ENCODE results near the gene ACOXL.

ACOXL gene

DNA sequence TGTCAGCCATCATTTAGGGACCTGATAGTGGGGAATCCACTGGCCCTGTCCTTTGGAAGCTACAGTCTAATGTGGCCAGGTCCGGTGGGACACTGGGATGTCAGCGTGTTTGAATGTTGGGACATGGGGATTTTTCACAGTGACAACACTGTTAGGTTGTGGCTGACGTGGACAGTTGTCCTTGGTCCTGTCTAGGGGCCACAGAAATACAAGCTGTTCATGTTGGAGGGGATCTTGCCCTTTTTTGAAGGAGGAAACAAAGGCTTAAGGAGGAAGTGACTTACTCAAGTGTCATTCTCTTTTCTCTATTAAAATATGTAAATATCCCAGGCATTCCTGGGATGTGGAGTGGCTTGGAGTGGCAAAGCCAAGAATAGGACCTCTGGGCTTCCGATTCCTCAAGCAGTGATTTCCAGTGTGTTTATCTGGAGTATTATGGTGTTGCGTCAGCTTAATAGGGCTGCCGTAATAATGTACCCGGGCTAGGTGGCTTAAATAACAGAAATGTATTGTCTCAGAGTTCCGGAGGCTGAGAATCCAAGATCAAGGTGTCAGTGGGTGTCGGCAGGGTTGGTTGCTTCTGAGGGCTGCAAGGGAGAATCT, 8.5 kb downstream of the ACOXL start:
- Histone ChIP-seq H3K36me3 (ENCODE audit: control insufficient read depth in 1 of 2, insufficient read depth in 2 of 2, low read length in 2 of 2) (no peaks in the 10 kb centered on the region), H3K4me3 (ENCODE audit: low read depth in 1 of 2, low read length in 2 of 2) (no peak overlapping the region), H3K27me3 (ENCODE audit: control insufficient read depth in 1 of 2, insufficient read depth in 2 of 2, low read length in 2 of 2) (peaks cover 24 to 36% of the 10 kb centered on the region in 2 donors)

DNA sequence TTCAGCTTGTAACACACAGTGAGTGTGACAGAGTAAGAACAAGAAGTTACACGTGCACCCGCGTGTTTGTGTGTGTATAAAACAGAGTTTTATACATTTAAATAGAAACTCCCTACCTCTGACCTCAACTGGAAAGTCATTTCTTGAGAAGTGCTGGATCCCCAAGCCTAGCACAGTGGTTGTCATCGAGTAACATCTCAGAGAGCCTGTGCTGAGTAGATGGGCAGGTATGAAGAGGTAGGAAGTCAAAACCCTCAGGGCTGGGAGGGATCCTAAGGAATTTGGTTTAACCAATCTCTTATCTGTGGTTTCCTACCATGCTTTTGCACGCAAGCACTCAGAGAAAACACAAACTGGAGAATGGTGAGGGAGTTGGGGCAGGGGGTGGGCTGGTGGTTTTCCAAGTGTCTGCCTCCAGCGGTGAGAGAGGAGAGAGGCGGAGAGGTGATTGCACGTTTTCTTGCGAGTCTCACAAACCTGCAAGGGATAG, 9.2 kb downstream of the ACOXL start:
- Histone ChIP-seq H3K4me1 (ENCODE audit: control insufficient read depth in 1 of 2, insufficient read depth in 2 of 2, low read length in 2 of 2) (no peaks in the 10 kb centered on the region), H3K36me3 (ENCODE audit: control insufficient read depth in 1 of 2, insufficient read depth in 2 of 2, low read length in 2 of 2) (no peaks in the 10 kb centered on the region), H3K9ac (ENCODE audit: low read depth in 1 of 2, low read length in 2 of 2) (no peak overlapping the region), H3K27me3 (ENCODE audit: control insufficient read depth in 1 of 2, insufficient read depth in 2 of 2, low read length in 2 of 2) (peaks cover 24 to 33% of the 10 kb centered on the region in 2 donors), H3K9me3 (ENCODE audit: control insufficient read depth in 1 of 2, low read length in 2 of 2) (no peaks in the 10 kb centered on the region), H3K27ac (ENCODE audit: low read depth, low read length) (no peak overlapping the region), H3K4me3 (ENCODE audit: low read depth in 1 of 2, low read length in 2 of 2) (no peak overlapping the region)

More for the DNA sequence above, 8.5 kb downstream of the ACOXL start:
- no peaks in the 10 kb centered on the region for H3K4me1 ChIP-seq (ENCODE audit: control insufficient read depth in 1 of 2, insufficient read depth in 2 of 2, low read length in 2 of 2)
- H3K27ac ChIP-seq (ENCODE audit: low read depth, low read length): no peak overlapping the region
- no peak overlapping the region for H3K9ac ChIP-seq (ENCODE audit: low read depth in 1 of 2, low read length in 2 of 2)
- H3K9me3 ChIP-seq (ENCODE audit: control insufficient read depth in 1 of 2, low read length in 2 of 2): no peaks in the 10 kb centered on the region

DNA sequence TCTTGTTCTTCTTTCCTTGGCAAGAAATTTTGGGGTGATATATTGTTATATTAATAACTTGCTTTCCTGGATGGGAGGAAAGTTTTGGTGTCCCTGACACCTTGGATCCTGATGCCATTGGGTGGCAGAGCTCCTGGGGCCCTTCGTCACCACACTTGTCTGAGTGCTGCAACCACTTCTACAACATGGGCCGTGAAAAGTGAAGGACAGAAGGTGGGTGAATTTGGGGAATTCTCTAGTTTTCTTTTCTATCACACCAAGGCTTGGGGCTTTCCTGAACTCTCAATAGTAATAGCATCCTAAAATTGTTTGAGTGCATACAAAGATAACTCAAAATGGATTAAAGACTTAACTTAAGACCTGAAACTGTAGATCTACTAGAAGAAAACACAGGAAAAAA, 10.0 kb downstream of the ACOXL start:
- H3K9me3 ChIP-seq (ENCODE audit: control insufficient read depth in 1 of 2, low read length in 2 of 2): no peaks in the 10 kb centered on the region
- no peak overlapping the region for H3K27ac ChIP-seq (ENCODE audit: low read depth, low read length)
- no peak overlapping the region for H3K4me3 ChIP-seq (ENCODE audit: low read depth in 1 of 2, low read length in 2 of 2)
- H3K9ac ChIP-seq (ENCODE audit: low read depth in 1 of 2, low read length in 2 of 2): no peak overlapping the region
- H3K36me3 ChIP-seq (ENCODE audit: control insufficient read depth in 1 of 2, insufficient read depth in 2 of 2, low read length in 2 of 2): no peaks in the 10 kb centered on the region
- H3K27me3 ChIP-seq (ENCODE audit: control insufficient read depth in 1 of 2, insufficient read depth in 2 of 2, low read length in 2 of 2): peaks cover 22 to 33% of the 10 kb centered on the region in 2 donors
- H3K4me1 ChIP-seq (ENCODE audit: control insufficient read depth in 1 of 2, insufficient read depth in 2 of 2, low read length in 2 of 2): no peaks in the 10 kb centered on the region

DNA sequence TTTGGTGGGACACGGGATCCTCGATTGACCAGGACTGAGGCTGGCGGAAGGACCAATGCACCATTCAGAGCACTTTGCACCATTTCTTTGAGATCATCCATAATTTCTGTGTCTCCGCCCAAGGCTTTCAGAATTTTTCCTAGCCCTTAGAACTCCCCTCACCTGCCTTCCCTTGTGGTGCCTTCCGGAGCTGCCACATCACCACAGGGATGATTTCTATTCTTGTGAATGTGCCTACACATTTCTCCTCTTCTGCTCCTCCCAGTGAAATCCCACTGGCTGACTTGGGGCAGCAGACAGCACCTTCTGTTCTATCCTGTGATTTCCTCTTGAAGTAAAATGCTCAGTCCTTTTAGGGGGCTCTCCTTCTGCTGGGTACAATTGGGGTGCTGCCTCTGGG, 11.2 kb downstream of the ACOXL start:
- Histone ChIP-seq H3K9me3 (ENCODE audit: control insufficient read depth in 1 of 2, low read length in 2 of 2) (no peaks in the 10 kb centered on the region), H3K4me3 (ENCODE audit: low read depth in 1 of 2, low read length in 2 of 2) (no peak overlapping the region), H3K9ac (ENCODE audit: low read depth in 1 of 2, low read length in 2 of 2) (no peak overlapping the region), H3K27ac (ENCODE audit: low read depth, low read length) (no peak overlapping the region), H3K4me1 (ENCODE audit: control insufficient read depth in 1 of 2, insufficient read depth in 2 of 2, low read length in 2 of 2) (peaks cover 5 to 6% of the 10 kb centered on the region in 2 donors), H3K36me3 (ENCODE audit: control insufficient read depth in 1 of 2, insufficient read depth in 2 of 2, low read length in 2 of 2) (no peaks in the 10 kb centered on the region), H3K27me3 (ENCODE audit: control insufficient read depth in 1 of 2, insufficient read depth in 2 of 2, low read length in 2 of 2) (peaks cover 15 to 26% of the 10 kb centered on the region in 2 donors)

DNA sequence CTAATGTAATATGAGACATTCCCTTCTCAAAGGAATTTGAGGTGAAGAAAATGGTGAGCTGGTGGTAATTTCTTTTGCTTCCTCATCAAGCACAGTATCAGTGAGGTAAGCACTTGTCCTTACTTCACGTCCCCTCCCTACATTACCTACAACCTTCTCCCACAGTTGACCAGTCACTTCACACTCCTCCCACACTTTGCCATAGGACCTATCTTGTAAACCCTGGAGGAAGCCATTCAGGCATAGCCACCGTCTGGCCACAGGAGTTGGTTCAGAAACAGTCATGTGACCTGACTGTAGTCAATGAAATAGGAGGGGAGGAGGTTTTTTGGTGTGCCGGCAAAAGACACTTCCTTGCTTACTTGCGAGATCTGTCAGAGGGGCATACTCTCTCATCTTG, 12.1 kb downstream of the ACOXL start:
- H3K4me1 ChIP-seq (ENCODE audit: control insufficient read depth in 1 of 2, insufficient read depth in 2 of 2, low read length in 2 of 2): peaks cover 5 to 9% of the 10 kb centered on the region in 2 donors
- H3K36me3 ChIP-seq (ENCODE audit: control insufficient read depth in 1 of 2, insufficient read depth in 2 of 2, low read length in 2 of 2): no peaks in the 10 kb centered on the region
- no peak overlapping the region for H3K9ac ChIP-seq (ENCODE audit: low read depth in 1 of 2, low read length in 2 of 2)
- no peaks in the 10 kb centered on the region for H3K9me3 ChIP-seq (ENCODE audit: control insufficient read depth in 1 of 2, low read length in 2 of 2)
- no peak overlapping the region for H3K27ac ChIP-seq (ENCODE audit: low read depth, low read length)
- H3K27me3 ChIP-seq (ENCODE audit: control insufficient read depth in 1 of 2, insufficient read depth in 2 of 2, low read length in 2 of 2): peaks cover 15 to 21% of the 10 kb centered on the region in 2 donors
- no peak overlapping the region for H3K4me3 ChIP-seq (ENCODE audit: low read depth in 1 of 2, low read length in 2 of 2)

DNA sequence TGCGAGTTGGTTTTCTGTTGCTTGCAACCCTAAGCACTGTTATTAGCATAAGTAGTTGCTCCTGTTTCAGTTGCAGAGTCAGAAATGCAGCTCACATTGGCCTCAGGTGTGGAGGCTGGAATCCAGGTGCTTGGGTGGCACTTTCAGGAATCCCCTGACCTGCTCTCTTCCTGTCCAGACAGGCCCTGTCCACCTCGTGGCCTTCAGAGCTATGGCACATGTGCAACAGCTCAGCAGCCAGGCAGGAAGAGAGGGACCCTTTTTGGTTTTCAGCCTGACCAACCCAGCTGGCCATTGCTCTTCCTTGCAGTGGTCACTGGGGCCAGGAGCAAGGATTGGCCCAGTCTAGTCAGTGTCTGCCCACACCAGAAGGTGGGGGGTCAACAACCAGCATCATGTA, 12.7 kb downstream of the ACOXL start:
- Histone ChIP-seq H3K9me3 (ENCODE audit: control insufficient read depth in 1 of 2, low read length in 2 of 2) (no peaks in the 10 kb centered on the region), H3K9ac (ENCODE audit: low read depth in 1 of 2, low read length in 2 of 2) (no peak overlapping the region), H3K36me3 (ENCODE audit: control insufficient read depth in 1 of 2, insufficient read depth in 2 of 2, low read length in 2 of 2) (no peaks in the 10 kb centered on the region), H3K27me3 (ENCODE audit: control insufficient read depth in 1 of 2, insufficient read depth in 2 of 2, low read length in 2 of 2) (peaks cover 15 to 17% of the 10 kb centered on the region in 2 donors), H3K4me1 (ENCODE audit: control insufficient read depth in 1 of 2, insufficient read depth in 2 of 2, low read length in 2 of 2) (peaks cover 5 to 9% of the 10 kb centered on the region in 2 donors), H3K4me3 (ENCODE audit: low read depth in 1 of 2, low read length in 2 of 2) (no peak overlapping the region), H3K27ac (ENCODE audit: low read depth, low read length) (no peak overlapping the region)

DNA sequence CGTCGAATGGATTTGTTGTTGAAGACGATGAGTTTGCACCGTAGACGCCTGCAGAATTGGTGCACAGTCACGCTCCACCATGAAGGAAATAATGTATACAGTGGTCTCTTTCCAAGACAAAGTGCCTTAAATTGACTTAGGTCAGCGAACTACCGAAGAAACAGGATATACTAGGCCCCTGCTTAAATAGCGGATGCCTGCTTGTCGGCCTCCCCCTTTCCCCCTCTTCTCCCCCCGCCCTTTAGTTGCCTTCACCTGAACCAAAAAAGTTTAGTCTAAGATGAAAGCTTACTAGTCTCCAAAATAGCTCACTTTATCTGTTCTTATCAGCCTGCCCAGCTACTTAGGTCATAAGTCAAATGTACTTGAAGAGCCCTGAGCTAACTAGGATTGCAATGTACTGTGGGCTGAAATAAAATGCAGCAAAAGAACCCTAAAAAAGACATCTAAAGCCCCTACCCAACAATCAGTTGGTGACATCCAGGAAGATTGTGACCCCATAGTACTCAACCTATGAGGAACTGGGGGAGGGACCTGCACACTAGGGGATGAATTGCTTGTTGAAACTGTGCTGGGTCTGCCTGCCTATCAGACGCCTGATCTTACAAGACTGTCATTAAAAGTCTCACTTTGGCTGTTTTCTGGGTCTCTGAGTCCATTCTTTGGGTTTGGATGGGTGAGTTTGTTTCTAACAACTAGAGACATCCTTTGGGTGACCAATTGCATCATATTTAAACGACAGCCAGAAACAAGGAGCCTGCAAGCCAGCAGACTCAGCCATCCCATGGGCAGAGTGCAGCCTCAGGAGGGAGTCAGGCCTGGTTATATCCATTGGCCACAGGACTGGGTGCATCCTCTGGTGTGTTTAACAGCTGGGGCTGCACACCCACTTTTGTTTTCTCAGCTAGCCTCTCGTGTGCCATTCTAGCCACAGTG, 14.5 kb downstream of the ACOXL start:
- Histone ChIP-seq H3K9me3 (ENCODE audit: control insufficient read depth in 1 of 2, low read length in 2 of 2) (no peaks in the 10 kb centered on the region), H3K4me1 (ENCODE audit: control insufficient read depth in 1 of 2, insufficient read depth in 2 of 2, low read length in 2 of 2) (peaks cover 5 to 9% of the 10 kb centered on the region in 2 donors), H3K36me3 (ENCODE audit: control insufficient read depth in 1 of 2, insufficient read depth in 2 of 2, low read length in 2 of 2) (no peaks in the 10 kb centered on the region), H3K27ac (ENCODE audit: low read depth, low read length) (no peak overlapping the region), H3K27me3 (ENCODE audit: control insufficient read depth in 1 of 2, insufficient read depth in 2 of 2, low read length in 2 of 2) (peaks cover 9 to 12% of the 10 kb centered on the region in 2 donors), H3K4me3 (ENCODE audit: low read depth in 1 of 2, low read length in 2 of 2) (no peak overlapping the region), H3K9ac (ENCODE audit: low read depth in 1 of 2, low read length in 2 of 2) (no peak overlapping the region)

DNA sequence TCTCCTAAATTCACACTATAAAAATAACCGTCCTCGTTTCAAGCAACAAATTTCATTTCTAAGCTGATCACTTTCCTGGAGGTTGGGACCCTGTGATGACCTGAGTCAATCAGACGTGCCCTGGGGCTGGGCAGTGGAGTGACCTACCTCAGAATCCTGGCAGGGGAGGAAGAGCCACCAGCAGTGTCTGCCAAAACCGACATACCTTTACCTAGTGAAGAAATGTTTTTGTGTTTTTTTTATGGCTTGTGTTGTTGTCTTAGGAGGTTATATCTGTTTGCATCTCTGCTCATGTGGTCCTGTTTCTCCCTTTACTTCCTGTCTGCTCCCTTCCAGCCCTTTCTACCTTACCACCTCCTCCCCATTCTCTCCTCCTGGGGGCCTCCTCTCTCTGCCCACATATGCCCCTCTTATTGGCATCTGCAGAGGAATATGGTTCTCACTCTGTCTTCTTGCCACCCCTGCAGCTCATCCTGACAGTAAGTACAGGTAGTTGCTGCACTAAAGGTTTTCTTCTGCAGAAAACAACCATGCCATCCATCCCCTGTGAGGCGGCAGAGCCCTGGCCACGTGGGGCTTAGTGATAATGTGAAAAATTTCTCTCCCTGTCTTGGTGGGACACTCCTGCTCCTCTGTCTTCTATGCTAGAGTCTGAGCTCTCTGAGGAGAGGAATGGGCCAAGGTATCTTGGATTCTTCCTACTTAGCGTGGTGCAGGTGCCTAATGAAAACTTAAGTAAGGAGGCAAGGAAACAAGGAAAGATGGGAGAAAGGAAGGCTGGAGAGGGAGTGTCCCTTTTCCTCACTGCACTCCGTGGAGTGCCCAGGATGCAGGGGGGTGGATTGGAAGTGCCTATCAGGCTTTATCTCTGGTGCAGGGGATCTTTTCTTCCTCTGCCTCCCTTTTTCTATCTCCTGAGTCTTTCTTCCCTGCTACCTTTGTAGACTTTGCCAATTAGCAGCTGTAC, 15.4 kb downstream of the ACOXL start:
- Histone ChIP-seq H3K4me1 (ENCODE audit: control insufficient read depth in 1 of 2, insufficient read depth in 2 of 2, low read length in 2 of 2) (peaks cover 5 to 9% of the 10 kb centered on the region in 2 donors), H3K36me3 (ENCODE audit: control insufficient read depth in 1 of 2, insufficient read depth in 2 of 2, low read length in 2 of 2) (no peaks in the 10 kb centered on the region), H3K4me3 (ENCODE audit: low read depth in 1 of 2, low read length in 2 of 2) (peak overlapping the region in 1 of 2 donors; percentile 12), H3K9me3 (ENCODE audit: control insufficient read depth in 1 of 2, low read length in 2 of 2) (no peaks in the 10 kb centered on the region), H3K27me3 (ENCODE audit: control insufficient read depth in 1 of 2, insufficient read depth in 2 of 2, low read length in 2 of 2) (peaks cover 9% of the 10 kb centered on the region in 2 donors), H3K9ac (ENCODE audit: low read depth in 1 of 2, low read length in 2 of 2) (no peak overlapping the region), H3K27ac (ENCODE audit: low read depth, low read length) (no peak overlapping the region)

DNA sequence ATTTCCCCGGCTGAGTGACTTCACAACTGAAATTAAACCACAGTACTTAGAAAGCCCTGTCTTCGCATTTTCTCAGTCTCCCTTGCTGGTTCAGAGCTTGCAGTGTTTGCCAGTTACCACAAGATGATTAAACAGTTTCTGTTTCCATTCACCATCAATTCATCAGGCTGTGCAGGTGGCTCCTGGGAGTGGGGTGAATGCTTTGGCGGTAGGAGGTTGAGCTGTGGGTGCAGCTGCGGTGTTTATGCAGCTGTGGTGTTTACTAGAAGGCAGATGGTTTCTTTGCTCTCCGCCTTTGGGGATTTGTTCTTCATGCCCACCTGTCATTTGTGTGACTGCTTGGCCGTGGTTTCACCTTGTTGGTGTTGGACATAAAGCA, 16.1 kb downstream of the ACOXL start:
- Histone ChIP-seq H3K27me3 (ENCODE audit: control insufficient read depth in 1 of 2, insufficient read depth in 2 of 2, low read length in 2 of 2) (peaks cover 8 to 9% of the 10 kb centered on the region in 2 donors), H3K27ac (ENCODE audit: low read depth, low read length) (no peak overlapping the region)

More for the DNA sequence above, 16.1 kb downstream of the ACOXL start:
- Histone ChIP-seq H3K9me3 (ENCODE audit: control insufficient read depth in 1 of 2, low read length in 2 of 2) (no peaks in the 10 kb centered on the region), H3K9ac (ENCODE audit: low read depth in 1 of 2, low read length in 2 of 2) (no peak overlapping the region), H3K4me1 (ENCODE audit: control insufficient read depth in 1 of 2, insufficient read depth in 2 of 2, low read length in 2 of 2) (peaks cover 5 to 9% of the 10 kb centered on the region in 2 donors), H3K4me3 (ENCODE audit: low read depth in 1 of 2, low read length in 2 of 2) (peak overlapping the region; percentile 12 to 17), H3K36me3 (ENCODE audit: control insufficient read depth in 1 of 2, insufficient read depth in 2 of 2, low read length in 2 of 2) (no peaks in the 10 kb centered on the region)

Measured in duodenal mucosa (tissue), 2 donors.